Measurements from ENCODE around the gene FILIP1L. TPM values are rescaled to one million over a fixed set of nuclear protein-coding genes. Genes with fewer than 3 reads are reported as not detected.

The FILIP1L gene
- total and polyA plus RNA-seq, 2 of the 8 experiments (the other 6 are each of a cell fraction or from before 2014, with no cell fraction given): 0.06 to 0.09 TPM

DNA sequence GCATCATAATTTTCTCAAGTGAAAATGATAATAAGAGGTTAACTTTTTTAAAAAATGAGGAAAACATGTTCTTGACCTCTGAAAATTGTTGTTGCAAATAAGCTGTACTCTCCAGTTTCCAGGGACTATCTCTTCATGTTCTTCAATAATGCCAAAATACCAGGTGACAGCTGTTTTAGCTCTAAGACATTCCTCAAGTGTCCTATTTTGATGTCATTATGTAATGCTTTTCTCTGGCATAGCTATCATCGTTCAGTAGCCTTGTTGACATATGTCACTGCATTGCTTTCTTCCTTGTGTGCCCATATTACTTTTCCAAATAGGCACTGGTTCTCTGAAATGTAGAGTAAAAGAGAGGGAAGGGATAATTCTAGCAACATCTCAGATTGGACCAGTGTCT lies 5.7 kb upstream of the FILIP1L start:
- Histone ChIP-seq H2AK5ac (ENCODE audit: low read depth, low read length) (no peak overlapping the region), H3K23ac (ENCODE audit: insufficient read length) (no peak overlapping the region), H2BK20ac (ENCODE audit: low read length) (no peak overlapping the region), H3K14ac (ENCODE audit: insufficient read length) (no peak overlapping the region), H2BK5ac (ENCODE audit: low read depth, low read length) (no peak overlapping the region), H2BK12ac (ENCODE audit: low read depth, low read length) (no peak overlapping the region), H3K79me2 (ENCODE audit: control insufficient read depth in 1 of 2, insufficient read depth in 2 of 2, low read length in 2 of 2) (no peaks in the 10 kb centered on the region), H3K23me2 (ENCODE audit: low read depth, low read length) (no peaks in the 10 kb centered on the region), H3K36me3 (ENCODE audit: control insufficient read depth in 2 of 4, insufficient read depth in 4 of 4, low read length in 3 of 4) (no peaks in the 10 kb centered on the region), H2AFZ (ENCODE audit: low read length) (no peak overlapping the region), H4K8ac (ENCODE audit: extremely low read depth, insufficient read depth, low read length) (no peak overlapping the region), H2BK120ac (replicated peaks; ENCODE audit: low read depth, low read length) (no peak overlapping the region), H2BK15ac (ENCODE audit: low read length) (no peak overlapping the region), H3K4ac (replicated peaks; ENCODE audit: insufficient read length, low read depth, low read length) (no peak overlapping the region), H3K27me3 (replicated peaks in 1 of 4; ENCODE audit: control insufficient read depth in 3 of 4, extremely low read depth in 1 of 4, insufficient read depth in 3 of 4, low read length in 3 of 4) (no peaks in the 10 kb centered on the region), H4K20me1 (replicated peaks in 1 of 2; ENCODE audit: control insufficient read depth in 1 of 2, insufficient read depth in 2 of 2, low read length in 2 of 2) (no peaks in the 10 kb centered on the region), H4K91ac (replicated peaks; ENCODE audit: insufficient read length, low read length) (no peak overlapping the region), H3K79me1 (ENCODE audit: low read depth, low read length) (no peaks in the 10 kb centered on the region), H3K27ac (ENCODE audit: low read depth, low read length) (no peak overlapping the region), H3K4me2 (ENCODE audit: insufficient read depth in 1 of 2, low read depth in 2 of 2, low read length in 2 of 2) (no peak overlapping the region), H3K4me1 (replicated peaks in 1 of 4; ENCODE audit: control insufficient read depth in 3 of 4, insufficient read depth in 4 of 4, low read length in 3 of 4) (peaks cover 0 to 2% (median under 1%) of the 10 kb centered on the region in 4 experiments; a peak in 1 of 7 replicates), H3K9ac (replicated peaks in 1 of 4; ENCODE audit: extremely low read depth in 1 of 4, low read depth in 3 of 4, low read length in 3 of 4) (no peak overlapping the region), H3K4me3 (ENCODE audit: extremely low read depth in 1 of 4, insufficient read depth in 2 of 4, low read depth in 3 of 4, low read length in 4 of 4) (no peak overlapping the region), H3K56ac (replicated peaks; ENCODE audit: insufficient read length, low read depth, low read length) (no peak overlapping the region), H3K9me3 (ENCODE audit: insufficient read depth in 2 of 2, low read depth in 1 of 2, low read length in 1 of 2) (no peaks in the 10 kb centered on the region), H3K18ac (ENCODE audit: extremely low read depth, low read length) (no peak overlapping the region), H4K5ac (ENCODE audit: insufficient read length, low read depth, low read length) (no peak overlapping the region)
- no peak for DNase-seq (ENCODE audit: low read depth in 1 of 2, low spot score in 2 of 2)
- no peak for FAIRE-seq
- POLR2A ChIA-PET (ENCODE audit: partially characterized antibody): no interaction called here
- CTCF ChIA-PET (ENCODE audit: partially characterized antibody): interaction anchor here (1.5 to 1.6 kb wide), 2 partner anchors 10 to 134 kb away, joined by 3 to 4 read pairs; no protein-coding TSS in a partner anchor
- WGBS, 2 experiments (ENCODE audit: extremely low coverage in 1 of 2, insufficient coverage in 1 of 2, insufficient read length in 1 of 2, insufficient replicate concordance in 2 of 2, low coverage in 1 of 2, low lambda C conversion rate in 2 of 2, missing lambda C conversion rate in 1 of 2): 90% methylated on average over 1 of the region's 1 CpG; no CpG with 5 or more reads in 1 of the 2 experiments
- TF ChIP-seq BCL11A (IDR thresholded peaks at IDR 0.05; ENCODE audit: low read depth in 2 of 2, low read length in 2 of 2) (no peak), CREB1 (IDR thresholded peaks at IDR 0.05) (no peak), RNF2 (IDR thresholded peaks at IDR 0.05; ENCODE audit: borderline replicate concordance, low read depth, low read length, missing control alignments, poor library complexity, severe bottlenecking) (no peak)

Measured in H1 (cell line).